HCT116 (cell line): ENCODE data around the gene TERT. TPM values are rescaled to one million over a fixed set of nuclear protein-coding genes. Genes with fewer than 3 reads are reported as not detected.

Experiments used
- ATAC-seq: fragments of 200-7000 bp; cut with Tn5 transposase; 2 replicates; pipeline ENCODE4 v1.9.1; 2020; ENCODE audit warnings: mild to moderate bottlenecking, moderate library complexity
- BruUV-seq: library from RNA; stranded (reverse); fragments of 400-500 nt; replicated peaks from 2 replicates; lab custom pipeline; 2021; lab: Mats Ljungman, UMichigan
- CTCF ChIA-PET: fragments of 300-600 bp; sonication (Branson Sonifier 250); formaldehyde crosslinking; loops from one replicate; lab custom pipeline; 2021; ENCODE audit warnings: antibody characterized with exemption; lab: Charles Lee
- POLR2A ChIA-PET: fragments of 300-600, 350-600 bp; sonication (Branson Sonifier 250); formaldehyde crosslinking; loops from one replicate; lab custom pipeline; 2021; ENCODE audit warnings: antibody characterized with exemption; lab: Charles Lee
- RAD21 ChIA-PET, 2 experiments: fragments of 300-600 bp; sonication (Branson Sonifier 250); formaldehyde crosslinking; loops; one replicate each; lab custom pipeline; 2023; ENCODE audit warnings: low total read pairs in 2 of 2; ENCODE audit not compliant: uncharacterized antibody in 2 of 2, unreplicated experiment in 2 of 2, low non-redundant PET in 1 of 2; lab: Charles Lee
- DNase-seq: peaks from one replicate; pipeline ENCODE4 v3.0.0-alpha.2; 2010; ENCODE audit warnings: low read depth, low spot score
- H2AFZ ChIP-seq: fragments of 200-600 bp; shearing (Covaris generic), sonication (generic); 2 replicates; pipeline ENCODE4 v1.6.1; 2017; ENCODE audit warnings: low read depth, mixed run types, mixed read lengths, antibody characterized with exemption, low read length; ENCODE audit not compliant: poor library complexity, severe bottlenecking
- H3K27ac ChIP-seq: 2 replicates; pipeline ENCODE4 v1.5.1; 2012; ENCODE audit warnings: low read depth, low read length
- H3K27me3 ChIP-seq: fragments of 200-600 bp; sonication (generic); 2 replicates; pipeline ENCODE4 v1.6.1; 2016; ENCODE audit warnings: mixed run types, low read length, mixed read lengths; ENCODE audit not compliant: insufficient read depth
- H3K36me3 ChIP-seq, 2 experiments: fragments of 200-500 bp in 1 of 2; fragments of 200-600 bp in 1 of 2; sonication (Bioruptor generic) in 1 of 2; sonication (generic) in 1 of 2; 2 replicates each; pipeline versions ENCODE4 v1.5.1 to v1.6.1; 2014 to 2016; ENCODE audit warnings: low read length in 2 of 2, inconsistent platforms in 1 of 2, mixed read lengths in 1 of 2, mixed run types in 1 of 2; ENCODE audit not compliant: insufficient read depth in 2 of 2, control insufficient read depth in 1 of 2
- H3K4me1 ChIP-seq, 2 experiments: fragments of 200-600 bp in 1 of 2; sonication (generic) in 1 of 2; 2 replicates each; pipeline versions ENCODE4 v1.5.1 to v1.6.1; 2012 to 2017; ENCODE audit warnings: low read length in 2 of 2, inconsistent platforms in 1 of 2, mild to moderate bottlenecking in 1 of 2, mixed read lengths in 1 of 2, mixed run types in 1 of 2, moderate library complexity in 1 of 2; ENCODE audit not compliant: insufficient read depth in 2 of 2, control insufficient read depth in 1 of 2
- H3K4me2 ChIP-seq: fragments of 200-600 bp; sonication (generic); 2 replicates; pipeline ENCODE4 v1.6.1; 2017; ENCODE audit warnings: mixed run types, low read length, mixed read lengths
- H3K4me3 ChIP-seq, 2 experiments: fragments of 200-600 bp in 1 of 2; sonication (generic) in 1 of 2; replicated peaks in 1 of 2; 2 replicates each; pipeline ENCODE4 v1.5.1; 2011 to 2016; ENCODE audit warnings: low read length in 2 of 2, control low read depth in 1 of 2, low read depth in 1 of 2, mild to moderate bottlenecking in 1 of 2, mixed read lengths in 1 of 2, mixed run types in 1 of 2
- H3K79me2 ChIP-seq: fragments of 200-600 bp; sonication (generic); 2 replicates; pipeline ENCODE4 v1.6.1; 2017; ENCODE audit warnings: mild to moderate bottlenecking, mixed run types, low read length, moderate library complexity, mixed read lengths; ENCODE audit not compliant: insufficient read depth
- H3K9ac ChIP-seq: fragments of 200-600 bp; sonication (generic); 2 replicates; pipeline ENCODE4 v1.6.1; 2016; ENCODE audit warnings: low read length, mixed read lengths
- H3K9me2 ChIP-seq: fragments of 200-600 bp; sonication (generic), shearing (Covaris generic); 2 replicates; pipeline ENCODE4 v1.6.1; 2017; ENCODE audit warnings: mixed run types, mild to moderate bottlenecking, moderate library complexity; ENCODE audit not compliant: insufficient read depth
- H3K9me3 ChIP-seq, 2 experiments: fragments of 200-500 bp in 1 of 2; fragments of 200-600 bp in 1 of 2; sonication (Bioruptor generic) in 1 of 2; sonication (generic) in 1 of 2; 2 replicates each; pipeline ENCODE4 v1.6.1; 2014 to 2017; ENCODE audit warnings: low read length in 2 of 2, mixed read lengths in 2 of 2, inconsistent platforms in 1 of 2, low read depth in 1 of 2, mild to moderate bottlenecking in 1 of 2, mixed run types in 1 of 2, moderate library complexity in 1 of 2; ENCODE audit not compliant: control insufficient read depth in 1 of 2, insufficient read depth in 1 of 2
- H4K20me1 ChIP-seq: fragments of 200-600 bp; sonication (generic), shearing (Covaris generic); 2 replicates; pipeline ENCODE4 v1.6.1; 2017; ENCODE audit warnings: mixed run types, mild to moderate bottlenecking, moderate library complexity; ENCODE audit not compliant: insufficient read depth
- ATF3 ChIP-seq: IDR thresholded peaks from 2 replicates; pipeline ENCODE4 v1.6.1; 2012
- CBX3 ChIP-seq: IDR thresholded peaks from 2 replicates; pipeline ENCODE4 v1.6.1; 2012; ENCODE audit warnings: low read depth
- CEBPB ChIP-seq: IDR thresholded peaks from 2 replicates; pipeline ENCODE4 v1.6.1; 2012; ENCODE audit warnings: low read depth
- EGR1 ChIP-seq: IDR thresholded peaks from 2 replicates; pipeline ENCODE4 v1.6.1; 2012; ENCODE audit warnings: low read depth
- EZH2 ChIP-seq: fragments of 200-600 bp; sonication (generic); IDR thresholded peaks from 2 replicates; pipeline ENCODE4 v1.6.1; 2017; ENCODE audit warnings: antibody characterized with exemption, mixed run types
- EZH2phosphoT487 ChIP-seq: fragments of 200-600 bp; IDR thresholded peaks from 2 replicates; pipeline ENCODE4 v1.6.1; 2018; ENCODE audit warnings: antibody characterized with exemption, borderline replicate concordance
- JUND ChIP-seq: IDR thresholded peaks from 2 replicates; pipeline ENCODE4 v1.6.1; 2012
- MAX ChIP-seq: IDR thresholded peaks from 2 replicates; pipeline ENCODE4 v1.6.1; 2012
- POLR2AphosphoS5 ChIP-seq: IDR thresholded peaks from 2 replicates; pipeline ENCODE4 v1.6.1; 2011; ENCODE audit warnings: mild to moderate bottlenecking, low read depth, low read length, moderate library complexity
- SIN3A ChIP-seq: IDR thresholded peaks from 2 replicates; pipeline ENCODE4 v1.6.1; 2012; ENCODE audit warnings: low read depth
- SP1 ChIP-seq: IDR thresholded peaks from 2 replicates; pipeline ENCODE4 v1.6.1; 2012; ENCODE audit warnings: low read depth
- SRF ChIP-seq: IDR thresholded peaks from 2 replicates; pipeline ENCODE4 v1.6.1; 2012; ENCODE audit warnings: low read depth
- TCF7L2 ChIP-seq: IDR thresholded peaks from 2 replicates; pipeline ENCODE4 v1.7.0; 2011; ENCODE audit warnings: borderline replicate concordance, inconsistent platforms; ENCODE audit not compliant: insufficient read depth, insufficient read length; ENCODE audit errors: extremely low read depth
- ZBTB33 ChIP-seq: IDR thresholded peaks from 2 replicates; pipeline ENCODE4 v1.6.1; 2011; ENCODE audit warnings: mild to moderate bottlenecking, low read length, moderate library complexity; ENCODE audit not compliant: insufficient replicate concordance; ENCODE audit errors: extremely low read depth
- ZNF274 ChIP-seq: fragments of 200-500 bp; sonication (Bioruptor generic); IDR thresholded peaks from 2 replicates; pipeline ENCODE4 v1.6.1; 2014; ENCODE audit warnings: mild to moderate bottlenecking, low read depth, low read length, inconsistent platforms
- intact Hi-C: fragments of 100-400 bp; cut with micrococcal nuclease; formaldehyde crosslinking; loops from 2 replicates; pipeline ENCODE4 v1.10.0; 2022
- total RNA-seq: library from RNA; stranded (reverse); gene quantifications from one replicate; pipeline ENCODE4 v1.2.1, GENCODE V29; 2021; ENCODE audit not compliant: unreplicated experiment

The TERT gene
- total RNA-seq, 1 experiment from 2014 or later: 6.9 TPM

- H3K36me3 ChIP-seq: no peaks in the 10 kb centered on the region
- no peak overlapping the region for H2AFZ ChIP-seq
- BruUV-seq: no TSS peak
- intact Hi-C loops: no loop called here
- ChIA-PET CTCF (no interaction called here), POLR2A (no interaction called here), RAD21 (no interaction called here)
- H4K20me1 ChIP-seq: no peaks in the 10 kb centered on the region
- no peak overlapping the region for H3K4me3 ChIP-seq
- H3K27me3 ChIP-seq: no peaks in the 10 kb centered on the region
- ATAC-seq (no peak), DNase-seq (no peak)
- H3K9ac ChIP-seq: no peak overlapping the region
- TF ChIP-seq SP1 (no peak), EZH2 (no peak), JUND (no peak), SIN3A (no peak), ZNF274 (no peak)
- no peak overlapping the region for H3K27ac ChIP-seq
- H3K79me2 ChIP-seq: no peaks in the 10 kb centered on the region
- peaks cover 0 to 5% of the 10 kb centered on the region in 2 experiments; a peak in 1 of 4 replicates for H3K4me1 ChIP-seq
- H3K4me2 ChIP-seq: no peak overlapping the region
- H3K9me3 ChIP-seq: no peaks in the 10 kb centered on the region; a peak in 1 of 4 replicates
- H3K9me2 ChIP-seq: no peaks in the 10 kb centered on the region
These were observed 75.6 kb downstream of the TERT start for GRCh38 chr5:1219098-1219767.

GRCh38 chr5:1218351-1219080 lies 76.4 kb downstream of the TERT start:
- POLR2A ChIA-PET: no interaction called here
- Histone ChIP-seq H3K4me1 (peaks cover 0 to 5% of the 10 kb centered on the region in 2 experiments; a peak in 1 of 4 replicates), H3K9me2 (no peaks in the 10 kb centered on the region), H3K36me3 (no peaks in the 10 kb centered on the region), H3K4me3 (no peak overlapping the region), H3K9ac (no peak overlapping the region), H3K4me2 (no peak overlapping the region), H4K20me1 (no peaks in the 10 kb centered on the region), H2AFZ (no peak overlapping the region), H3K27ac (no peak overlapping the region), H3K9me3 (no peaks in the 10 kb centered on the region; a peak in 1 of 4 replicates), H3K79me2 (no peaks in the 10 kb centered on the region), H3K27me3 (no peaks in the 10 kb centered on the region)
- ATAC-seq: no peak
- no TSS peak for BruUV-seq
- RAD21 ChIA-PET: no interaction called here
- TF ChIP-seq ZNF274 (no peak), ATF3 (no peak), CBX3 (no peak), POLR2AphosphoS5 (no peak), EZH2 (no peak), TCF7L2 (no peak), CEBPB (no peak), SP1 (no peak), MAX (no peak), ZBTB33 (no peak), SRF (no peak), EZH2phosphoT487 (no peak), EGR1 (no peak)
- CTCF ChIA-PET: no interaction called here
- DNase-seq: no peak
- intact Hi-C loops: no loop called here
